HG03025 (cell line): ENCODE data around the gene CBX2.
"Not testable (repeated sequence)": the region's sequence is repeated elsewhere in the genome, so short reads cannot be mapped to it uniquely, and the experiment has no call there.

Source experiments
- ATAC-seq: cut with Tn5 transposase; IDR thresholded peaks from one replicate; pipeline ENCODE4 v1.9.1; 2021; ENCODE audit warnings: mild to moderate bottlenecking, moderate library complexity; ENCODE audit not compliant: unreplicated experiment, low FRiP score

The CBX2 gene

GRCh38 chr17:79742589-79742918 lies 35.4 kb upstream of the CBX2 start:
- no peak for ATAC-seq

DNA sequence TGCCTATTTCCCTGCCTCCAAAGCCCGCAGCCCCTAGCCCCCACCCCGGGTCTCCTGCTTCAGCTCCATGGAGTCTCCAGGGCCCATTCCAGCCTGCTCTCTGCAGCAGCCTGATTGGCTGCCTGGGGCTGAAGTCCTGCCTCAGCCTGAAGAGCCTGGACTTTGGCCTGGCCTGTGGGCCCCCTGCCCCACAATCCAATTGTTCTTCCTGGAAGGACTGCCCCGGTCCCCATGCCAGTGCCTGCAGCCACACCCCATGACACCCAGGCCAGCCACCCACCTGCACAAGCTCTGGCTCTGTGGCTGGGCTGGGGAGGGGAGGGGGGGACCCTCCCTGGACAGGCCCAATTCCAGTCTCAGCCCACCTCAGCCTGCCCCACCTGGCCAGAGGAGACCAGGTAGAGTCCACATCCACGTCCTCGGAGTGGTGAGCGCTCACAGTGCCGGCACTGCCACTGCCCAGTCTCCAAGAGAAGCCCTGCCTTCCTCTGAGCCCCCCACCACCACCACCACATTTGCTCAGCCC lies 34.9 kb upstream of the CBX2 start:
- ATAC-seq = no peak

GRCh38 chr17:79743614-79744013 lies 34.3 kb upstream of the CBX2 start:
- ATAC-seq = no peak

DNA sequence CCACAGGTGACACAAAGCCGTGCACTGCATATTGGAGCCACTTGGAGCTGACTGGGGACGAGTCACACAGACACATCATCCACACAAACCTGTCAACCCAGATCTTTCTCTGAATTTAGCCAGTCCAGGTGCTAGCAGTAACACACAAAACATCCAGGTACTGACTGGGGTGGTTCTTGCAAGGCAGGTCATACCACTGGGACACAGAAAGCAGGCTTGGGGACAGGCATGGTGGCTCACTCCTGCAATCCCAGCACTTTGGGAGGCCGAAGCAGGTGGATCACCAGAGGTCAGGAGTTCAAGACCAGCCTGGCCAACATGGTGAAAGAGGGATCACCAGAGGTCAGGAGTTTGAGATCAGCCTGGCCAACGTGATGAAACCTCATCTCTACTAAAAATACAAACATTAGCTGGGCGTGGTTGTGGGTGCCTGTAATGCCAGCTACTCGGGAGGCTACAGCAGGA lies 32.3 kb upstream of the CBX2 start:
- no peak for ATAC-seq

DNA sequence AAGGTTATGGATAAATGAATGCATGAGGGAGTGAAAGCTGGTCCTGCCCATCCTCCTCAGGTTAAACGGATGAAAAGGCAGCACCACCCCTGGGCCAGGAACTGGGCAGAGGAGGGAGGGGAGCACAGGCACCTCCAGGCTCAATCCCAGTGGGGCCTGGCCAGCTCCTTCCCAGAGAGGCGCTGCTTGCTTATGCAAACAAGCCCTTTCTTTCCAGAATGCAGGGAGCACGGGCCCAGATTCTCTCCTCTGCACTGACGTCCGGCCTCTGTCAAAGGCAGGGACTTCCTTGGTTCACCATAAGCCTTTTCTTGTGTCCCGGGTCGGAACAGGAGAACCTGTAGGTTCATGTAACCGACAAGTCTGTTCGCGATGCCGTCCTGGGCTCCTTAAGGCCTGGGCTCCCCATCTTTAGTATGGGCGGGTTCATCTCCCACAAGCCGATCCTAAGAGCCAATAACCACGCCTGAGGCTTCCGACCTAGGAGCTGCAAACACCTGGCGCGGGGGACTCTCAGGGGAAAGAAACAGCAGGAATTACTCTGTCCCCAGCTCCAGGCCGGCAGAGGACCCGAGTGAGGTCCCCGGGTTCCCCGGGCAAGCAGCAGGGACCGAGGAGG lies 30.9 kb upstream of the CBX2 start:
- ATAC-seq = no peak

DNA sequence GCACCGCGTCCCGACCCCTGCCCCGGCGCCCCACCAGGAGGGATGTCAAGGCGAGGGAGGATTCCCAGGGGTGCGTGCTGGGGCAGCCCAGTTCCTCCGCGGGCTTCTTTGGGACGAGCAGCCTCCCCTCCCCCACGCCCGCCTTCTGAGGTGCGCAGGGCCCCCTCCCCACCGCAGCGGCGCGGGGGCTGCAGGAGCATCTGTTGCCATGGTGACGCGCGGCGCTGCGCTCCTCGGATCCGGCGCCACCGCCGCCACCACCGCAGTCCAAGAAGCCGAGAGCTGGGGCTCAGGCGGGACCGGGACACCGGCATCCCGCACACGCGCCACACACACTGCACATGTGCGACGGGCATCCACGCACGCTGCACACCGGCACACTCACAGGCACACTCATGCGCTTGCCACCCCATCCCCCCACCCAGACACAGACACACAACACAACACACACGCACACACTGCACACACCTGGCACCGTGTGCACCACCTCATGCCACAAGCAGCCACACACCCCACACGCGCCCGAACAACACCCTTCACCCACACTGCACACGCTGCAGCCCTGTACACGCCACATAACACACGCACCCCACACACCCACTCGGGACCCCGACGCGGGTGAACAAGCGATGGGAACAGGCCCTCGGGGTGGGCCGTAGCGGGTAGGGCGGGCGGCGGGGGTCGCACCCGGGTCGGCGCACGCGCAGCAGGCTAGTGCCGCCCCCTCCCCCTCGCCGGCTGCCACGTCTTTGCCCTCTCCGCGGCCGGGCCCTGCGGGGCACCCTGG lies 30.2 kb upstream of the CBX2 start:
- no peak for ATAC-seq

DNA sequence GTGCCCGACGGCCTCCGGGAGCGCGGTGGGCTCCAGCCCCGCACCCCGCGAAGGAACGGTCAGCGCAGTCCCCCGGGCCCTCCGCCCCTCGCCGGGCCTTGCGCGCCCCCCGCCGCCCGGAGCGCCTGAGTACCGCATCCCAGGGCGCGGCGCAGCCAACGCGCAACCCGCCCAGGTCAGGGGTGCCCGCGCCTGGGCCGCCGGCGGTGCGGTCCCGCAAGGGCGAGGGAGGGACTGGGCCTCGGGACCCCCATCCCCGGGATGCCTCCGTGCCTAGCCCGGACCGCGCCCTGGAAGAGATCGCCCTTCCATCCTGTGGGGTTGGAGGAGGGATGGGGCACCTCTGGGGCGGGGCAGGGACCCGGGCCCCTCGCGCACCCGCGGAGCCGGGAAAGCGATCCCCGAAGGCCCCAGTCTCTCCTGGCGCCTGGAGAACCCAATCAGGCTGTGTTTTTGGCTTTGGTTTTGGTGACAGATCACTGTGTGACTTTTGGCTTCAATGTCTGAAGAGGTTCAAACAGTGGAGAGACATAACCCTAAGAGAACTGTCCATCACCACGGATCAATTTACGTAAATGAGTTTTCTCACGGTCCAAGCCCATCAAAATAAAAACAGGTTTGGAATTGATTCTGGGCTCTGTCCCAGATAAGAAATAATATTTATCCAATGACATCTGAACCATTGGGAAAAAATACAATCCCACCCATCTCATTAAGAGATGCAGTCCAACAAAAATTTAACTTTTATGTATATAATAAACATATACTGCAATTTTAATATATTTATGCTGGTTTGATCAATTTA lies 29.5 kb upstream of the CBX2 start:
- no peak for ATAC-seq

GRCh38 chr17:79749156-79749815 lies 28.7 kb upstream of the CBX2 start:
- no peak for ATAC-seq

- ATAC-seq = no peak
Measured at GRCh38 chr17:79749958-79750357, 28.0 kb upstream of the CBX2 start.

DNA sequence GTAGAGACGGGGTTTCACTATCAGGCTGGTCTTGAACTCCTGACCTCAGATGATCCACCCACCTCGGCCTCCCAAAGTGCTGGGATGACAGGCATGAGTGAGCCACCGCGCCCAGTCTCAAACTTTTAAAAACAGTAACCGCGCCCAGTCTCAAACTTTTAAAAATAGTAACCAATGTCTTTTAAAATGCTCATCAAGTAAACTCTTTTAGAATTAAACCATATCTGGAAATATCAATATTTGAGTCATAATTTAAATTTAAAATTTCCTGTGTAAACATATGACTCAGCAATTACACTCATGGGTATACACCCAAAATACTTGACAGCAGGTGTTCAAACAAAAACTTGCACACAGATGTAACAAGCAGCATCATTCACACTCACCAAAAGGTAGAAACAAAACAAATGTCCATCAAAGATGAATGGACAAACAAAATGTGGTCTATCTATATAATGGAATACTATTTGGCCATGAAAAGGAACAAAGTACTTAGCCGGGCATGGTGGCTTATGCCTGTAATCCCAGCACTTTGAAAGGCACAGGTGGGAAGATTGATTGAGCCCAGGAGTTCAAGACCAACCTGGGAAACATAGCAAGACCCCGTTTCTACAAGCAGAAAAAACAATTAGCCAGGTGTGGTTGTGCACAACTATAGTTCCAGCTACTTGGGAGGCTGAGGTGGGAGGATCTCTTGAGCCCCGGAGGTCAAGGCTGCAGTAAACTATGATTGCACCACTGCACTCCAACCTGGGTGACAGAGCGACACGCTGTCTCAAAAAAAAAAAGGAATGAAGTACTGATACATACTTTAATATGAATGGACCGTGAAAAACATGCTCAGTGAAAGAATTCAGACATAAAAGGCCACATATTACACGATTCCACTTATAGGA lies 27.1 kb upstream of the CBX2 start:
- no peak for ATAC-seq

GRCh38 chr17:79752175-79752574 lies 25.8 kb upstream of the CBX2 start:
- ATAC-seq = no peak

DNA sequence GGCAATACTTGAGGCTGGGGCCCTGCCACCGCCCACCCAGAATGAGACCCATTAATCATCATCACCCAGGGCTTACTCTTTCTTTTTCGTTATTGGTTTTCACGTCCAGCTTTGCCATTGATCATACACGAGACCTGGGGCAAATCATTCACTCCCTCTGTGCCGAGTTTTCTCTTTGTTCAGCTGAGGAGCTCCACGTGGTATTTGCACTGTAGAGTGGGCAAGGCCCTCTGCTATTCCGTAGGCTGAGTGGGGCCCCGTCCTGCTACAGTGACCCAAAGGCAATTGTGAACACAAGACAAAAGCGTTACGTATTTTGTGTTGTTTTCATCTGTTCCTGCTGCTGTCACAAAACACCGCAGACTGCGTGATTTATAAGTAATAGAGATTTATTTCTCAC lies 23.6 kb upstream of the CBX2 start:
- ATAC-seq = no peak

- not testable (repeated sequence) for ATAC-seq
Measured at GRCh38 chr17:79754903-79755302, 23.0 kb upstream of the CBX2 start.

DNA sequence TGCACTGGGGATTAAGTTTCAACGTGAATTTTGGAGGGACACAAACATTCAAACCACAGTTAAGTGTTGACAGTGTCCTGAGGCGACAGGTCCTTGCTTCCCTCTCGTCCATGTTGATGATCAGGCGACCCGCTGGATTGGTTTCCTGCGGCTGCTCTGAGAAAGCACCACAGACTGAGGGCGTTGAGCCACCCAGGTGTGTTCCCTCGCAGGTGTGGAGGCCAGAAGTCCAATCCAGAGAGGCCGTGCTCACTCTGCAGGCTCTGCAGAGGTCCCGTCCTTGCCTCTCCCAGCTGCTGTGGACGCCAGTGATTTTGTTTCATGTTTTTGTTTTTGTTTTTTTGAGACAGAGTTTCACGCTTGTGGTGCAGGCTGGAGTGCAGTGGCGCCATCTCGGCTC lies 22.4 kb upstream of the CBX2 start:
- ATAC-seq = no peak

DNA sequence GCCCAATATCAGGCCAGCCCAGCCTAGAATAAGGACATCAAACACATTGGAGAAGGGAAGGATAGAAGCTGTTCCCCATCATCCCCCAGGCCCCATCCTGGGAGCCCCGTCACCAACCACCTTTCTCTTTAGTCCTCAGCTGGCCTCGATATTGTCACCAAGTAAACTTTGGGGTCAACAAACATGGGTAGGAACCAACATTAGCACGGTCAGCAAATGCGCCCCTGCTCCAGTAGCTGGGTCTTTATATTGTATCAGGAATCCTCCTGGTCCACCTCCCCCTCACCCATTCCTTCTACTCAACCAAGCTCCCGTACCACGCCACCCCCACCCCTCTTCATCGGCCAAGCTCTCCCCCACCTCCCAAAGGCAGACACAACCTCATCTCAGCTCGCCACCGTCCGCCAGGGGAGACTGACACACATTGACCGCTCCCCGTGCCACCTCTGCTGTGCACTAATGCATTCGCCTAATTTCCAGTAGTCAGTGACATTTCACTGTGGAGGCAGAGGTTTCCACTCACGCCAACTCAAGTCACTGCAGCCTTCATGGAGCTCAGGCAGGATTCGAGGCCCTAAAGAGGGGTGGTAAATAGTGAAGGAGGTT lies 20.7 kb upstream of the CBX2 start:
- no peak for ATAC-seq

GRCh38 chr17:79758271-79758670 lies 19.7 kb upstream of the CBX2 start:
- no peak for ATAC-seq

DNA sequence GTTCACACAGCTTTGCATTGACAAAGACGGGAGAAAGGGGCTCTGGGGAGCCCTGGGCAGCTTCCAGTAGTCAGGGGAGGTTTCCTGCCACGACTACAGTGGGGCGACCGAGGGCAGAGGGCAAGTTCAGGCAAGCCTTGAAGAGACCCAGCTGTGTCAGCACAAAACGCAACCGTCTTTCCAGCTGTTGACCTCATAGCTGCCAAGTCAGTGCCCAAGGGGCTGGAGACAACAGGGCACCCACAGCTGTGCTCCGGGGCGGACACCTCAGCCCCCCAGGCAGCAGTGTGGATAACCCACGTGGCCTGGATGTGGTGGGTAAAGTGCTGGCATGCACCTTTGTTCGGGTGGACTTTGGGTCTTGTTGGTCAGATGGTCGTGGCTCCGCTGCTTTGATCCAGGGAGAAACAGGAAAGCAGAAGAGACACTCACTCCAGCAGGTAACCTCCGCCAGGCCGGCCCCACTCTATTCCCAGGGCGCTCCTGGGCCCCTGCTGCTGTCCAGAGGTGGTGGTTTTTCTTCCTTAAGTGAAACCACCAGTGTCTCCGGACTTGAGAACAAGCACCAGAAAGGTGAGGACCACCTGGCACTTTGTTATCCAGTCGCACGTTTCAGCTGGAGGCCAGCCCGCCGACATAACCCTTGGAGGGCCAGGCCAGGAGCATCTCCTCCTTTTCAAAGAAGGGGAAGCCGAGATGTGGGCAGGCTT lies 17.6 kb upstream of the CBX2 start:
- no peak for ATAC-seq

DNA sequence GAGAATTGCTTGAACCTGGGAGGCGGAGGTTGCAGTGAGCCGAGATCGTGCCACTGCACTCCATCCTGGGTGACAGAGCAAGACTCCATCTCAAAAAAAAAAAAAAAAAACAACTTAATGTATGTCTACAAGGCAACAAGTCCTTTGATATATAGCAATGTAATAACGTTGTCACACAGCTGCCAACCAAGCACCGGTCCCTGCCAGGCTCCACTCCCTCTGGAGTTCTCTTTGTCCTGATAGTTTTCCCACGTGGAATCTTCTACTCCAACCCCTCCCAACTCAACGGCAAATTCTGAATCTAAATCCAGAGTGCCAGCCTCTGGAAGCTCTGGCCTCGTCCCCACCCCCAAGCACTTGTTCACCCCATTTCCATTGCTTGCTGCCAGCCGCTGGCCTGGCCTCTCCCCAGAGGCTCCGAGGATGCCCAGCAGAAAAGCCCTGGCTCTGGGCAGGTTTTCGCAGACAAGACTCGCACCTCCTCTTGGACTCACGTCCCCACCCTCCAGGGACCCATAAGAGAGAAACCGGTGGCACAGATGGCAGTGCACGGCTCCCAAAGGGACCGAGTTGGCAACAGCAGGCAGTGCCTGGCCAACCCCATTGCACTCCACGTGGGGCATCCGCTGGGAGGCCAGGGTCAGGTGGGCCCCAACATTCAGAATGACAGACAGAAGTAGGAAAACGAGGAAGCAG lies 15.9 kb upstream of the CBX2 start:
- no peak for ATAC-seq
